Hematopoietic multipotent progenitor cell treated with erythropoietin and hydrocortisone succinate and interleukin-3 and kit ligand, for 15 days (in vitro differentiated cells): ENCODE results near the gene IRF6.

Source experiments
- DNase-seq: peaks from one replicate; pipeline ENCODE4 v3.0.0-alpha.2; 2015; ENCODE audit warnings: low spot score

The IRF6 gene

DNA sequence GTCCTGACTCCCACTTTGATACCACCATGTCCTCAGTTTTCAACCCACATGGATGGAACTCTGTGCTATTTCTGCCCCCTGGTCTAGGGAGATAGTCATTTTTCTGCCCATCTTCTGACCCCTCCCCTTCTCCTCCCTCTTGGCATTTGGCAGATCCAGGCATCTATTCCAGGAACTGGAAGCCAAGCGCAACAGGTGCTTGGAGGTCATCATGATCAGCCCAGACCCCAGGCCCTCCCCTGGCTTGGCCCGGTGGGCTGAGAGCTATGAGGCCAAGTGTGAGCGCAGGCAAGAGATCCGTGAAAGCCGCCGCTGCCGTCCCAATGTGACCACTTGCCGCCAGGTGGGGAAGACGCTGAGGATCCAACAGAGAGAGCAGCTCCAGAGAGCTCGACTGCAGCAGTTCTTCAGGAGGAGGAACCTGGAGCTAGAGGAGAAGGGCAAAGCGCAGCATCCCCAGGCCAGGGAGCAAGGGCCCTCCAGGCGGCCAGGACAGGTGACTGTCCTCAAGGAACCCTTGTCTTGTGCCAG lies 46.0 kb downstream of the IRF6 start:
- DNase-seq = no peak

DNA sequence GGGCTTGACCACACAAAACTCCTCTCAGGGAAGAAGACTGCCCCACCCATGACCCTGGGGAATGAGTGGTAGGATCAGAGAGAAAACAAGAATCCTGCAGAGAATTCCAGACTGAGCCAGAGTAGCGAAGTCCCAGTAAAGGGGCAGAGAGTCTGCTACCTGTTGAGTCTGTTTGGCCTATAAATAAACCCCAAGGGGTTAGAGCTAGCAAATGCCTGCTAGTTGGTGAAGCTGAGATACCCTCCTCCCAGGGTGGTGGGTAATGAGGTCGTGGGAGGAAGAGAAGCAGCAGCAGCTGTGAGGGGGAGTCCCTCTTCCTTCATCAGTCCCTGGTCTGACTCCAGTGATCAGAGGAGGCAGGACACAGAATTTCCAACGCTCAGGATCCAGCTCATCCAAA lies 47.5 kb downstream of the IRF6 start:
- no peak for DNase-seq

DNA sequence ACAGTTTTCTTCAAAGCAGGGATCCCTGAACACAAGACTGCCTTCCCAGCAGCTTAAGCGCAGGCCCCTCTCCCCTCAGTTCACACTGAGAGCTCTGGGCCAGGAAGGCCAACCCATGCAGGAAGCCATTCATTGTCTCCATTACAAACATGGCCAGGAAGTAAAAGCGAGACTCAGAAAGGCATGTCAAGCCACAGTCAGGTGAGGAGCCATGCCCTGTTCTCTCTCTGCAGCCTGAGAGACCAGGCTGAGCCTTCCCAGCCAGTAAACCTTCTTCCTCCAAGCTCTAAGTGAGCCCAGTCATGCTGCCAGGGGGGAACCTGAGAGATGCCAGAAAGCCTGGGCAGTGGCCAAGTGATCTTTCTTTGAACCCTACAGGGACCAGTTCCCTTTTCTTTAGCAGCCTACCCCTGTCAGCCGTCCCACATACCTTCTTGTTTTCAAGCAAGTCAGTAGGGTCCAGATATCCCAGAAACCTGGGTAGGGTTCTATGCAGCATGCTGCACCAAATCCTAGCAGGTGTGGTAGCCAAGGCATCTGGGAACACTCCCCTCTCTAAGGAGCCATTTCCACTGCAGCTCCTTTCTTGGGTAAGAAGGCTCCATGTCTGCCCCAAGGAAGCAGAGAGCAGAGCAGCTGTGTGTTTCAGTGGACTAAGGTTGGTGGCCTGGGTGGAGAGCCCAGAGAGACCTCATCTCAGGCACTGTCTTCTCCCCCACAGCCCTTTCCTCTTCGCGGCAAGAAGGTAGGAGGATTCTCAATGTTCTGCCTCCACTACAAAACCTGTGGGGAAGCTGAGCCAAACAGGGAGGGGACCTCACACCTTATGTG lies 49.1 kb downstream of the IRF6 start:
- DNase-seq = no peak

DNA sequence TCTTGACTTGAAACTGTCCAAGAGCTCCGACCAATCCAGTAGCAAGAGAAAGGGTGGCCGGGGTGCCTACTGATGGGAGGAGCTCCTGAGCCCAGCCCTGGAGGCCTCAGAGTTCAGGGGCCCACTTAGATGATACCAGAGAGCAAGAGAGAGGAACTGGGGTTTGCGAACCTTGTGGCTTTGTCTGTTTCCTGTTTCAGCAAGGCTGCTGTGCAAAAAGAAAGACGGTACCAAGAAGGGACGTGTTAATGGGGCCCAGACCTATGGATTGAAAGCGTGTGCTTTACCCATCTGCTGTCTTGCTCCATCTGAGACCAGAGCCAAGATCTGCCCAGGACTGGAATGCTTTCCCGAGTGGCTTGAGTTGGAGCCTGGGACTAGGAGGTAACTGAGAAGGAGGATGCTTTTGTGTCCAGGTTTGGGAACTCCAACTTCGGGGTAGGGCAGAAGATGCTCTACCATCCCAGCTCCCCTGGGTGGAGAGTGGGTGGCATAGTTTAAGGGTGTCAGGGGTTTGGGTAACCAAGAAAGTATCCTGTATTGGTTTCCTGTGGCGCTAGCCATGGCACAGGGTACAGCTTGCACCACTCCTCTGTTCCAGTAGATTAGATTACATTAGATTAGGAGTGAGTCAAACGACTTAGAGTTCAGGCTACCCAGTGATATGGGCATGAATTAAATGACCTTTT lies 49.9 kb downstream of the IRF6 start, which contains the start of gene TRAF3IP3:
Gene TRAF3IP3, plus strand, starts transcription at position 128 of the 689 bp plus-strand sequence. CDS start 3,987 bp downstream, outside the sequence.
- no peak for DNase-seq

DNA sequence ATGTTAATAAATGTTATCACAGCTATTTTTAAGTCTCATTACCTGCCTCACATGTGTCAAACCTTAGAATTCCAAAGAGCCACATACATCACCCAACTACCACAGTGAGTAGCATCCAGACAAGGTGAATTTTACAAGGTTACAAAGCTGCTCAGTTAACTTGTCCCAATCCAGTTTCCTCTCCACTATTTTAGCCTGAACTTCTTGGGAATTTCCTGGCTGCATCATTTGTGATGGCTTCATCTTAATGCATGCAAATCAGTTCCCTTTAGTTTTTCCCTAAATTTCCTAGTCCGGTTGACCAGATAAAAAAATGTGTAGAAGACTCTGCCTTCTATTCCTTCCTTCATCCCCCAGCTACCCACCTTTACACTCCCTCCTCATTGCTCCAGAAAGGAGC lies 50.7 kb downstream of the IRF6 start:
- DNase-seq = no peak

- DNase-seq = no peak
Measured at GRCh38 chr1:209752890-209753289, 53.1 kb downstream of the IRF6 start.

DNA sequence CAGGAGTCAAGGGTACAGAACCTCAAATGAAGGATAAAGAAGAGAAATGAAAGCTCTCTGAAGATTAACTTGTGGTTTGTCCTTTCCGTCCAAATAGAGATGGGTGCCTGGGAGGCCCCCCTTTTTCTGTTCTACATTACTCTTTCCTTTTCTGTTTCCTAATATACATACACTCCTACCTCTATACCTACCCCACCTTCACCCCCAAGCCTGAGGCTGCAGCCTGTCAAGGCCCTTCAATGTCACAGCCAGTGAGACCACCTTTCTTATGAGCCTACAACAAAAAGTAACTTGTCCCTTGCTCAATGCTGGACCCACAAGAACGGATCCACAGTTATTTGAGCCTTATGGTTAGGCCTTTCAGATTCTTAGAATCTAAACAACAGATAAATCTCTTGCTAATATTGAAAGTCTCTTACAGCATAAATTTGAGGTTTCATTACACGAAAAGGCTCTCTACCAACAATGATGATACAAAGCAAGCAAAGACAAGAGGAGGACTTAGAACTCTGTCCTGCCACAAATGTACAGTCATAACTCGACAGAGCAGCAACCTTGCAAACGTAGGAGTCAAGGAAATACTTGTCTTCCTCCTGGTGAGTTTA lies 54.2 kb downstream of the IRF6 start:
- DNase-seq = no peak

GRCh38 chr1:209749670-209750323 lies 56.1 kb downstream of the IRF6 start:
- no peak for DNase-seq

DNA sequence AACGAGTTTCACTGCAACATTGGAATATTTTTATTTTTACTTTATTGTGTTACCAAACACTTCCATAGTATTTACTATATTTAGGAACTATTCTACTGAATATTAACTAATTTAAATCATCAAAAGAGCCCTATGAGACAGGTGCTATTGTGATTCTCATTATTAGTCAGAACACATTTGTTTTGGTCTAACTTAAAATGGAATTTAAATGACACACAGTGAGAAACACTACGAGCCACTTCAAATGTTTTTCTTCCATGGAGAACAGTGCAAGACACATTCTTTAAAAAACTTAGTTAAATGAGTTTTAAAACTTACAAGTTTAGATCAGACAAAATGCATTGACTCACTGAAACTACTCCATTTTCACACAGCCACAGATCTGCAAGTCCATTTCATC lies 56.7 kb downstream of the IRF6 start:
- no peak for DNase-seq

GRCh38 chr1:209748620-209749019 lies 57.3 kb downstream of the IRF6 start:
- no peak for DNase-seq

GRCh38 chr1:209747580-209748262 lies 58.2 kb downstream of the IRF6 start:
- DNase-seq = peak; percentile 91

- no peak for DNase-seq
Measured at GRCh38 chr1:209746451-209747165, 59.3 kb downstream of the IRF6 start.

- no peak for DNase-seq
Measured at GRCh38 chr1:209743145-209743482, 62.8 kb downstream of the IRF6 start.

DNA sequence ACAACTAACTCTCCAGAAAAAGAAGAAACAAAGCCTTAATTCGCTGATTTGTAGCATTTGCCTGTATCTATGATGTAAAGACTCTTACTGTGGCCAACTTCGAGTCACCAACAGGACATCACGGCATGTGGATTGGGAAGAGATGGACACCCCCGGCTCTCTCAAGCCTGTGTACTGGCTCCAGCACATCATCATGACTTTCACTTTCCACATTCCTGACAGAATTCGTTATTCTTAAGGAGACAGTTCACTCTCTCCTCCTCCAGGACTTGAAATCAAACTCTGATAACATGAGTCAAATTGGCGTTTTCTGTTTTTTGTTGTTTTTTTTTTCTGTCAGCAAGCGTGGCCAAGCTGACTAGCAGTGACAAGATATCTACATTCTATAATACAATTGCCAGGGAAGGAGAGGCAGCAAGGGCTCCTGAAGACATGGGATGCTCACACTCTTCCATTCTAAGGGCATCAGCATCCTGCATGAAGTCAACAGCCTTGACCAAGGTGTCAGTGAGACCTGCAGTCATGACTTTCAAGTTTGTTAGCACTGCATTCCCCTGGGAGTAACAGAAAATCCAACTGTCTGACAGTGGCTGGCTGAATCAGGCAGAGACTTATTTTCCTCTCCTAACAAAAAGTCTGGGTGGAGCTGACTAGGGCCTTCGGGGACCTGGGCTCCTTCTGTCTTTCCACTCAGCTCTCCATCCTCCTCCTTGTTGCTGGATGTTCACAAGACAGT lies 63.4 kb downstream of the IRF6 start:
- no peak for DNase-seq

DNA sequence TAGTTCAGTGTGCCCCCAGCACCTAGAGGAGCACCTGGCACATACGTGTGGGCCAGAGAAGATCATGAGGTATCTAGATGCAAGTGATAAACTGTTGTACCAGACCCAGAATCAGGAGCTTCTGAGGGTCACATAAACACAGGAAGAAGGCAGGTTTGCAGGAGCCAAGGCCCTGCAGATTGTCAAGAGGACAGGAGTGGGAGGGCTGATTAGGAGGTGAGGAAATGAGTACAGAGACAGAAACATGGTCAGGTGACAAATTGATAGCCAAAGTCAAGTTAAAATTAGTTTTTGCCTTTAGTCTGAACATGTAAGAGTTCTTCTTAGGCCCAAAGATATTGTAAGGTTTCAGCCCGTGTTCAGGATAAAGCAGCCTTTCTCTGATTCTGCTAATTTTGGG lies 64.1 kb downstream of the IRF6 start:
- DNase-seq = no peak

DNA sequence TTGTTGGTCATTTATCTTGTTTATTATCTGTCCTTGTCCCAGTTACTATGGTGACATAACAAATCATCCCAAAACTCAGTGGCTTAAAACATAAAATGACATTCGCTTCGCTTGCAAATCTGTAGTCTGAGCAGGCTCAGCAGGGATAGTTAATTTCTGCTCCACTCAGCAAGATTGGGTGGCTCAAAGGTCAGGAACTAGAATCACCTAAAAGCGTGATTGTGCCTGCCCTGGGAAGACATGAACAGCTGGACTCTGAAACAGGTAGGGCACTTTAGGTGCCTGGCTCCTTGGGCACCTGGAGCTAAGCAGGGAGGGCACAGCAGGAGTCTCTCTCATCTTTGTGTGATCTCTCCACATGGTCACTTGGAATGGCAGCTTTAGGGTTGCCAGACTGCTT lies 64.7 kb downstream of the IRF6 start:
- DNase-seq = no peak

DNA sequence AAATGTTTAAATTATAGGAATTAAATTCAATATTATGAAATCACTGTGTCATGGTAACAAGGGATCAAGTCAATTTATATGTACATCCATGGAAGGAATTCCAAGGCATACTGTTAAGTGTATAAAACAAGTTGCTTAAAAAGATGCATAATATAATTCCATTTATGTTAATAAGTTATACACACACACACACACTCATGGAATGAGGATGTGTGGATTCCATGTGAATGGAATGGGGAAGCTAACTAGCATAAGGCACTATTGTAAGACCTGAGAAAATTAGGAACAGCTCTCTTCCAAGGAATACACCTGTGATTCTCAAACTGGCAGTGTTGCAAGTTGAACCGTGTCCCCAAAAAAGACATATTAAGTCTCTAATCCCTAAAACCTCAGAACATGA lies 67.7 kb downstream of the IRF6 start:
- DNase-seq = no peak

DNA sequence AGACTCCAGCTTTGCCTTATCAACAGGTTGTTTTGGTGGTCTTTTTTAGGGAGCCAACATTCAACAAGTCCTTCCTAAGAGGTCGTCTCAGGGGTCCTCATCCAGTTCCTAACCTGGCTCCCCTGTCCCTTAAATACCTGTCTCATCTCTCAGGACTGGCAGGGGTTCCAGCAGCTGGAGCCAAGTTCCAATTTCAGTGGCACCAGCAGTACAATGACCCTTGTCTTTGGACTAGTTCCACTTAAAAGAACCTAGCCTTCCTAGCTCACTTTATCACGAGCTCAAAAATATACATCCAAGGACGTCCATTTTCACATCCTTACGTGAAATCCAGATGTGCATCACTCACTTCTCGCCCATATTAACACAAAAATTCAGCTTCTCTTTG lies 68.8 kb downstream of the IRF6 start:
- DNase-seq = no peak

DNA sequence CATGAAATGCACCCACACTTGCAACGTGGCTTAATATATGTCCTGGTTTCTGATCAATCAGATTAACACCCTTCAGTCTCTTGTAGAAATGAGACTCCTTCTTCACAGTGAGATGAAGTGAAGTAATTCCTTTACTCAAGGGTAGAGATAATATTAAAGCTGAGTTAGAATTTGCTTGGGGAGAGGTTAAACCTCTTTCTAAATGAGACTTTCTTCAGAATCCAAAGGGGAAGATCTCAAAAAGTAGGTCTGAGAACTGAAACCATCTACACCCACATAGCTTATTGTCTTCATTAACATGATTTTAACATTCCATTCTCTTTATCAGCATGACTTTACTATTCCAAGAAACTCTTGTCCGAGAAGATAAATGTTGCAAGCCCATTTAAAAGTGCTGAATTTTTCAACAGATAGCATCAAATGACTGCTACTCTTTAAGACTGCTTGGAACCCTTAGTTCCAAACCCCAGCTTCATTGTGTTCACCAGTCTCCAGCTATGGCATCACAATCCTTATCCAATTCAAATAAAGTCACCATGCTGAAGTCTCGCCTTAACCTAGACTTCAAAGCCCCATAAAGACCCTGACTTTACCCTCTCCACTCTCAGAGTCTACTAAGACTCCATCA lies 69.3 kb downstream of the IRF6 start:
- no peak for DNase-seq
